Neutrophil (primary cell): ENCODE results near the gene DUSP21.

Experiments
- H3K27ac ChIP-seq: fragments of 200-600 bp; sonication (generic); 2 replicates; pipeline ENCODE4 v1.5.1; 2016; ENCODE audit warnings: mild to moderate bottlenecking, moderate library complexity
- H3K27me3 ChIP-seq: fragments of 200-600 bp; sonication (generic); 2 replicates; pipeline ENCODE4 v1.6.0; 2016; ENCODE audit warnings: mild to moderate bottlenecking
- H3K36me3 ChIP-seq: fragments of 200-600 bp; sonication (generic); 2 replicates; pipeline ENCODE4 v1.5.1; 2017
- H3K4me1 ChIP-seq, 2 experiments: fragments of 200-600 bp in 1 of 2; sonication (generic) in 1 of 2; 1 replicate in 1 of 2; 2 replicates in 1 of 2; pipeline versions ENCODE4 v1.5.1 to v1.6.1; 2013 to 2016; ENCODE audit warnings: low read depth in 1 of 2, low read length in 1 of 2, mild to moderate bottlenecking in 1 of 2, moderate library complexity in 1 of 2; ENCODE audit not compliant: control insufficient read depth in 1 of 2, insufficient read depth in 1 of 2
- H3K4me3 ChIP-seq, 2 experiments: fragments of 200-600 bp in 1 of 2; sonication (generic) in 1 of 2; 1 replicate in 1 of 2; 2 replicates in 1 of 2; pipeline ENCODE4 v1.5.1; 2013 to 2016; ENCODE audit warnings: low read depth in 1 of 2, low read length in 1 of 2, mild to moderate bottlenecking in 1 of 2, moderate library complexity in 1 of 2
- H3K9me3 ChIP-seq: fragments of 200-600 bp; sonication (generic); 2 replicates; pipeline ENCODE4 v1.5.1; 2016
- CTCF ChIP-seq: fragments of 200-600 bp; sonication (generic); IDR thresholded peaks from 2 replicates; pipeline ENCODE4 v1.5.1; 2016; ENCODE audit warnings: antibody characterized with exemption

The DUSP21 gene

GRCh38 chrX:44873415-44874276 is 29.8 kb downstream of the DUSP21 start:
- no peaks in the 10 kb centered on the region for H3K27me3 ChIP-seq

DNA sequence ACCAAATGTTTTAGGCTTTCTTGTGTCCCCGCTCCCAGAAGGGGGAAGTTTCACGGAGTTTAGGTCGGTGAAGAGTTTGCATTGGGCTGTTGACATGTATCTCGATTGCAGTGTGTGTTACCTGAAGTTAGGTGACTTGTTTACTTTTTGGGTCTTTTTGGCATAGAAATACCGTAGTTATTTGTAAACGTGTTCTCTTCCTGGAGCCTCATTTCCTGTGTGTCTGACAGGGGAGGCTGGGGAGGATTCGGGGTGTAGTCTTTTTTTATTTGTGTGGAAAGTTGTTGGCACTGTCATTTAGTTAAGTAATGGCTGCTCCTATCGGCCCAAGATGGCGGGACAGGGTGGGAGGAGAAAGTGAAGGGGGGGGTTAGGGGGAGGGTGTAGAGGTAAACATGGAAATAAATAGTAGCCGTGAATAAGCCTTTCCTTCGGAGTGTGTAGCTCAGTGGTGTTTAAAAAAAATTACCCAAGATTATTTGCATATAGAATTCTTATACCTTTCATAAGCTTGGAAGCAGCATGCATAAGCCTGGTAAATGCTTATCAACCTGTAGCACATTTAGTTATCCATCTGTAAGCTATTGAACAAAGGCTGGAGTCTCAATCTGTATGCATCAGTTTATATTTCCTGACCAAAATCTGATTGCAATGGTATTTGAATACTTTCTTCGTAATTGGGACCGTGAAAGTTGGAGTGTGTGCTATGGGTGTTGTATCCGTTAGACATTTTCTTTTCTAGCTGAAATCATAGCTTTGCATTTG is 30.8 kb downstream of the DUSP21 start:
- peaks cover 26 to 49% of the 10 kb centered on the region in 2 experiments for H3K4me1 ChIP-seq
- no peaks in the 10 kb centered on the region for H3K27me3 ChIP-seq
- TF ChIP-seq CTCF, result no peak
- H3K9me3 ChIP-seq, result no peaks in the 10 kb centered on the region
- peak overlapping the region; percentile 72 to 99 for H3K4me3 ChIP-seq
- peak overlapping the region; percentile 100 for H3K27ac ChIP-seq
- no peaks in the 10 kb centered on the region for H3K36me3 ChIP-seq

More at GRCh38 chrX:44873415-44874276, 29.8 kb downstream of the DUSP21 start:
- H3K9me3 ChIP-seq, result no peaks in the 10 kb centered on the region
- peak overlapping the region; percentile 72 to 99 for H3K4me3 ChIP-seq
- no peak for TF ChIP-seq CTCF
- H3K4me1 ChIP-seq, result peaks cover 21 to 42% of the 10 kb centered on the region in 2 experiments
- peak overlapping the region; percentile 100 for H3K27ac ChIP-seq
- H3K36me3 ChIP-seq, result no peaks in the 10 kb centered on the region

GRCh38 chrX:44875185-44875489 is 31.3 kb downstream of the DUSP21 start:
- no peaks in the 10 kb centered on the region for H3K9me3 ChIP-seq
- H3K27ac ChIP-seq, result peak overlapping the region; percentile 100
- no peaks in the 10 kb centered on the region for H3K36me3 ChIP-seq
- H3K4me3 ChIP-seq, result peak overlapping the region; percentile 72 to 99
- TF ChIP-seq CTCF, result no peak
- peaks cover 26 to 49% of the 10 kb centered on the region in 2 experiments for H3K4me1 ChIP-seq
- H3K27me3 ChIP-seq, result no peaks in the 10 kb centered on the region

DNA sequence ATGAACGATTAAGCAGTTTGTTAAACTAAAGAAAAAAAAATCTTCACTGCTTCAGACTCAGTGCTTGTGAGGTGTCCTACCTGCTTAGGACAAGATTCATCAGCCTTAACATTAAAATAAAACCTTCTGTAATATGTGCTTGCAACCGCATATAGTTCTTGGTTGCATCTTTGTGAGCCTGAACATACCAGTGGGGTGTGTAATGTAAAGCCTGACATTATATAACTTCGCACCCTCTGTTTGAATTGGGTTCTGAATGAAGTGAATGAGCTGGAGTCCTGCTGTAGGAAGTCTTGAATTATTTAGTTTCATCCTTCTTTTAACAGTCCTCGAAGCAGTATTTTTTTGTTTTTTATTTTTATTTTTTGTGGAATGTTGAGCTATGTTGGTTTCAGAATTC is 32.3 kb downstream of the DUSP21 start:
- Histone ChIP-seq H3K36me3 (no peaks in the 10 kb centered on the region), H3K4me3 (peak overlapping the region in 1 of 2 experiments; percentile 99), H3K27ac (peak overlapping the region; percentile 100), H3K27me3 (no peaks in the 10 kb centered on the region), H3K4me1 (peaks cover 26 to 52% of the 10 kb centered on the region in 2 experiments), H3K9me3 (no peaks in the 10 kb centered on the region)
- no peak for TF ChIP-seq CTCF

GRCh38 chrX:44876767-44877166 is 32.9 kb downstream of the DUSP21 start:
- no peaks in the 10 kb centered on the region for H3K9me3 ChIP-seq
- no peak overlapping the region for H3K4me3 ChIP-seq
- no peaks in the 10 kb centered on the region for H3K27me3 ChIP-seq
- TF ChIP-seq CTCF, result no peak
- H3K36me3 ChIP-seq, result no peaks in the 10 kb centered on the region
- peaks cover 22 to 47% of the 10 kb centered on the region in 2 experiments for H3K4me1 ChIP-seq
- H3K27ac ChIP-seq, result no peak overlapping the region
